Esophagus muscularis mucosa (tissue), 4 donors: ENCODE data around the gene COPS8. TPM values are rescaled to one million over a fixed set of nuclear protein-coding genes. Genes with fewer than 3 reads are reported as not detected.
A peak's percentile ranks its signal among the peaks of the same experiment; 100 is the strongest.

Experiments
- DNase-seq: peaks from one replicate; pipeline ENCODE4 v3.0.0-alpha.2; 2017; ENCODE audit errors: extremely low spot score
- H3K27ac ChIP-seq, 4 donors: fragments of 200-600 bp; sonication (generic); replicated peaks in 1 of 4; 1 replicate in 3 of 4; 2 replicates in 1 of 4; pipeline ENCODE4 v1.5.1; 2016 to 2019; ENCODE audit warnings: mild to moderate bottlenecking in 1 of 4
- H3K27me3 ChIP-seq, 4 donors: fragments of 200-600 bp; sonication (generic); one replicate each; pipeline versions ENCODE4 v1.5.1 to v1.6.0; 2016 to 2019
- H3K36me3 ChIP-seq, 4 donors: fragments of 200-600 bp; sonication (generic); one replicate each; pipeline ENCODE4 v1.5.1; 2016 to 2019
- H3K4me1 ChIP-seq, 4 donors: fragments of 200-600 bp; sonication (generic); one replicate each; pipeline ENCODE4 v1.5.1; 2016 to 2019
- H3K4me3 ChIP-seq, 4 donors: fragments of 200-600 bp; sonication (generic); 1 replicate in 2 of 4; 2 replicates in 2 of 4; pipeline ENCODE4 v1.5.1; 2016 to 2019; ENCODE audit warnings: mild to moderate bottlenecking in 4 of 4, moderate library complexity in 1 of 4
- H3K9me3 ChIP-seq, 4 donors: fragments of 200-600 bp; sonication (generic); 1 replicate in 3 of 4; 2 replicates in 1 of 4; pipeline ENCODE4 v1.5.1; 2016 to 2019
- EP300 ChIP-seq: sonication (generic); formaldehyde crosslinking; IDR thresholded peaks from one replicate; pipeline ENCODE4 v1.6.1; 2017; ENCODE audit warnings: antibody characterized with exemption
- POLR2A ChIP-seq: fragments of 450-650 bp; IDR thresholded peaks from one replicate; pipeline ENCODE4 v1.6.1; 2017; ENCODE audit warnings: antibody characterized with exemption, moderate library complexity, mild to moderate bottlenecking, low read depth
- POLR2AphosphoS5 ChIP-seq, 2 donors: sonication (generic); formaldehyde crosslinking; IDR thresholded peaks; one replicate each; pipeline ENCODE4 v1.6.1; 2017; ENCODE audit warnings: antibody characterized with exemption in 2 of 2
- WGBS: methylation state at CpG from one replicate; pipeline ENCODE4 v1.1.5; 2018; 5-methylcytosine and 5-hydroxymethylcytosine counted together
- intact Hi-C: fragments of 100-400 bp; cut with DNase I; formaldehyde crosslinking; loops from one replicate; pipeline ENCODE4 v1.15.1; 2023
- total RNA-seq, 4 donors: library from RNA; depleted of rRNA; stranded (reverse); fragments of >200 nt; gene quantifications; one replicate each; pipeline versions ENCODE4 v1.1.0 to v1.2.1, GENCODE V29; 2016
- TF ChIP-seq, protein P1 (sequence below), 3 experiments: fragments of 200-600 bp in 2 of 3; fragments of 450-650 bp in 1 of 3; sonication (generic) in 2 of 3; IDR thresholded peaks; one replicate each; pipeline ENCODE4 v1.5.1; 2017 to 2019; ENCODE audit warnings: antibody characterized with exemption in 3 of 3, mild to moderate bottlenecking in 2 of 3, moderate library complexity in 1 of 3

COPS8 gene
- total RNA-seq, 4 donors from 2014 or later = 69.4 to 96.0 (median 82.8) TPM

DNA sequence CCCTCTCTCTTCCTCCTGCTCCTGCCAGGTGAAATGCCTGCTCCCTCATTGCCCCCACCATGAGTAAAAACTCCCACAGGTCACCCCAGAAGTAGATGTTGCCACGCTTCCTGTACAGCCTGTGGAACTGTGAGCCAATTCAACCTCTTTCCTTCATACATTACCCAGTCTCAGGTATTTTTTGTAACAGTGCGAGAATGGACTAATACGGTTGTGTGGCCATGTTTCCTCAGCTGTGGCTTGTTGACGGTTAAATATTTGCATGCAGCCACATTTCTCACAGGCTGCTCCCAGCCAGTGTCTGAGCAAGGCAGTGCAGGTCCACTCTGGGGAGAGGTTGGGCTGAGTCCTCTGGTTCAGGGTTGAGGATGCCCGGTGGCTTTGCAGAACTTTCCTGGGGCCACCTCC, 27.8 kb upstream of the COPS8 start:
- H3K36me3 ChIP-seq = no peaks in the 10 kb centered on the region
- 79% methylated on average over 5 of the region's 5 CpGs for WGBS
- H3K27me3 ChIP-seq = no peaks in the 10 kb centered on the region
- no peak overlapping the region for H3K27ac ChIP-seq
- no peaks in the 10 kb centered on the region for H3K9me3 ChIP-seq
- peaks cover 0 to 13% (median 9%) of the 10 kb centered on the region in 4 donors for H3K4me1 ChIP-seq
- intact Hi-C loops = no loop called here
- no peak overlapping the region for H3K4me3 ChIP-seq
- no peak for DNase-seq
- TF ChIP-seq POLR2AphosphoS5 (IDR thresholded peaks at IDR 0.05) (no peak), POLR2A (no peak), EP300 (no peak)
- TF ChIP-seq, protein P1, sequence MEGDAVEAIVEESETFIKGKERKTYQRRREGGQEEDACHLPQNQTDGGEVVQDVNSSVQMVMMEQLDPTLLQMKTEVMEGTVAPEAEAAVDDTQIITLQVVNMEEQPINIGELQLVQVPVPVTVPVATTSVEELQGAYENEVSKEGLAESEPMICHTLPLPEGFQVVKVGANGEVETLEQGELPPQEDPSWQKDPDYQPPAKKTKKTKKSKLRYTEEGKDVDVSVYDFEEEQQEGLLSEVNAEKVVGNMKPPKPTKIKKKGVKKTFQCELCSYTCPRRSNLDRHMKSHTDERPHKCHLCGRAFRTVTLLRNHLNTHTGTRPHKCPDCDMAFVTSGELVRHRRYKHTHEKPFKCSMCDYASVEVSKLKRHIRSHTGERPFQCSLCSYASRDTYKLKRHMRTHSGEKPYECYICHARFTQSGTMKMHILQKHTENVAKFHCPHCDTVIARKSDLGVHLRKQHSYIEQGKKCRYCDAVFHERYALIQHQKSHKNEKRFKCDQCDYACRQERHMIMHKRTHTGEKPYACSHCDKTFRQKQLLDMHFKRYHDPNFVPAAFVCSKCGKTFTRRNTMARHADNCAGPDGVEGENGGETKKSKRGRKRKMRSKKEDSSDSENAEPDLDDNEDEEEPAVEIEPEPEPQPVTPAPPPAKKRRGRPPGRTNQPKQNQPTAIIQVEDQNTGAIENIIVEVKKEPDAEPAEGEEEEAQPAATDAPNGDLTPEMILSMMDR (IDR thresholded peaks at IDR 0.05) = no peak

DNA sequence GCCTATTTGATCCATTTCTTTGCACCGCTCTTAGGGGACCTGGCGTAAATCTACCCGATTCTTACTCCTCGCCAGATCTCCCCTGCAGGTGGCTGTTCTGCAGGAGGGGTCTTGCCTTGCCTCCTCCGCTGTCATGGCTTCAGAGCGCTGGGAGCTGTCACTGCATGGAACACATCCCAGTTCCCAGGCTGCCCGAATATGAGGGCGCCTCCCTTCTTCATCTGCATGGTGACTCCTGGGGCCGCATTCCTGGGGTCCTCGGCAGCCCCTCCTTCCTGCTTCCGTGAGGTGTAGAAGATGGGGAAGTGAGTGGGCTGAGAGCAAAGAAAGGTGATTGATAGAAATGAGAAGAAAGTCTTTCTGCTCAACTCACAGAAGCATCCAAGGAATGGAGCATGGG, 27.3 kb upstream of the COPS8 start:
- DNase-seq = no peak
- 90% methylated on average over 11 of the region's 11 CpGs for WGBS
- Histone ChIP-seq H3K27me3 (no peaks in the 10 kb centered on the region), H3K27ac (no peak overlapping the region), H3K9me3 (no peaks in the 10 kb centered on the region), H3K4me3 (no peak overlapping the region), H3K4me1 (peaks cover 0 to 13% (median 9%) of the 10 kb centered on the region in 4 donors), H3K36me3 (no peaks in the 10 kb centered on the region)
- intact Hi-C loops = no loop called here
- TF ChIP-seq, protein P1 (IDR thresholded peaks at IDR 0.05) = no peak
- TF ChIP-seq POLR2AphosphoS5 (IDR thresholded peaks at IDR 0.05) (no peak), EP300 (no peak), POLR2A (no peak)

DNA sequence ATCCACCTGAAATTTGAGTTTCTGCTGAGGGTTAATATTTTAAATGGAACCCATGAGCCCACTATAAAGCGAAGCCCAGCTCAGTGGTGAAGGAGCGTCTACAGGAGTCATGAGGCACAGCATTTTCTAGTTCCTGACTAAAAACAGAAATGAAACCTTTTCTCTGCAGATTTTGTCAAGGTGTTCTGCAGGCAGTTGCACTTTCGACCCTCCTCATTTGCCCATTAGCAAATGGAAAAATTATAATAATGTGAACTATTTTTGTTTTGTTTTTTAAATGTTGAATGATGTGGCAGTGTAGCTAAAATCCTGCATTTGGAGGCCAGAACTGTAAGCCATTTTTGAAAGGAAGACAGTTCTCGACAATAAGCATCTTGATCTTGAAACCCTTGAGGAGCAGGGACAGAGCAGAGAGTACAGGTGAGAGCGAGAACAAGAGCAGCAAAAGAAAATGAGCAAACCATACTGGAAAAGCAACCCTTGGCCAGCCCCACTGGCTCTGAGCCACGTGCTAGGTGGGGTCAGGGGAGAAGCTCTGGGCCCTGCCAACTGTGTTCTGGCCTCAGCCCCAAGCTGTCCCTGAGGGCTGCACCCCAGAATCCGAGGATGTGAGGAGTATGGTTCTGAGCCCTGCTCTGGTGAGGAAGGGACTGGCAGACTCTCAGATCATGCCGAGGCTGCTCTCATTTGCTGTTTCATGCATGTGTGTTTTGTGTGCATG, 26.4 kb upstream of the COPS8 start:
- no peaks in the 10 kb centered on the region for H3K27me3 ChIP-seq
- intact Hi-C loops = no loop called here
- no peak overlapping the region for H3K4me3 ChIP-seq
- 81% methylated on average over 8 of the region's 8 CpGs for WGBS
- DNase-seq = no peak
- H3K4me1 ChIP-seq = peaks cover 0 to 13% (median 9%) of the 10 kb centered on the region in 4 donors
- no peak overlapping the region for H3K27ac ChIP-seq
- H3K9me3 ChIP-seq = no peaks in the 10 kb centered on the region
- no peaks in the 10 kb centered on the region for H3K36me3 ChIP-seq
- TF ChIP-seq POLR2A = no peak
- no peak for TF ChIP-seq EP300
- TF ChIP-seq, protein P1 (IDR thresholded peaks at IDR 0.05) = no peak
- no peak for TF ChIP-seq POLR2AphosphoS5 (IDR thresholded peaks at IDR 0.05)

DNA sequence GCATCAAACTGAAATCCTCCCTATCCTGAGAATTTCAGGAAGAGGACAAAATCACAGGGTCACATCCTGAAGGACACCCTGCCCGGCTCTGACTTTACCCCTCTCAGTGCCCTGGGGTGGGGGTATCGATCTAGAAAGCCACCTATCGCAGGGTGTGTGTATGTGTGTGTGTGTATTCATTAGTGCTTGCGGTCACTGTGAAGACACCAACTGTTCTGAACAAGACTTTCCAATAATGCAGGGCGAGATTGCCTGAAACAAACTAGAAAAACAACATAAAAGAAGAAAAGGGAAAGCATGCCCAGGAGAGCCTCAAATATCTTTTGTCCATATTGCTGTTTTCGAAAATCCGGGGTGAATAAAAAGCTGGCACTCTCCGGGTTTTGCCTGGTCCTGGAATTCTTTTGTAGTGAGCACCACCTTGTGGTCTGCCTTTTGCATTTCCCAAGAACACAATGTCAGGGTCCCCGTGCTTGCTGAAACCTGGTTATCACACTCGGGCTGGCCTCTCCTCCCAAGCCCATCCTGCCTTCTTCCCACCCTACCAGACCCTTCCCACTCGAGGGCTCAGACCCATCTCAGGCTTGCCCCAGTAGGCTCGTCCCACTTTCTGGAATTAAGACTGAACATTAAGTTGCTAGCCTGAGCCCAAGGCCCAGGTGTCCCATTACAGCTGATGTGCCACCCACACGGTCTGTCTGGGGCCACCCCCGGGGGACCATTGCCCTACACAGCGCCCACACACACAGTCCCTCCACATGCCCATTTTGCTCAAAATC, 25.0 kb upstream of the COPS8 start:
- TF ChIP-seq, protein P1 (IDR thresholded peaks at IDR 0.05) = peak; percentile 49 to 71 (median 69)
- TF ChIP-seq POLR2A (no peak), POLR2AphosphoS5 (IDR thresholded peaks at IDR 0.05) (no peak), EP300 (no peak)
- WGBS = 23% methylated on average over 15 of the region's 15 CpGs
- H3K36me3 ChIP-seq = no peaks in the 10 kb centered on the region
- H3K27me3 ChIP-seq = no peaks in the 10 kb centered on the region
- H3K27ac ChIP-seq = no peak overlapping the region
- H3K9me3 ChIP-seq = no peaks in the 10 kb centered on the region
- peaks cover 0 to 11% (median 9%) of the 10 kb centered on the region in 4 donors for H3K4me1 ChIP-seq
- no peak for DNase-seq
- H3K4me3 ChIP-seq = no peak overlapping the region
- intact Hi-C loops = loop anchor here (2.0 to 5.0 kb wide), 2 partner anchors 548 to 708 kb away; no protein-coding TSS in a partner anchor
